WI38 (cell line): ENCODE data around the gene SLC12A5.
"Not testable (repeated sequence)": the region's sequence is repeated elsewhere in the genome, so short reads cannot be mapped to it uniquely, and the experiment has no call there.

Source experiments
- H3K4me3 ChIP-seq: 2 replicates; pipeline ENCODE4 v1.5.1; 2011; ENCODE audit warnings: low read depth, mild to moderate bottlenecking, control low read depth, low read length
- TF ChIP-seq, protein P1 (sequence below): IDR thresholded peaks from 2 replicates; pipeline ENCODE4 v1.5.1; 2012; ENCODE audit warnings: low read depth, mild to moderate bottlenecking, control low read depth, low read length

The SLC12A5 gene

DNA sequence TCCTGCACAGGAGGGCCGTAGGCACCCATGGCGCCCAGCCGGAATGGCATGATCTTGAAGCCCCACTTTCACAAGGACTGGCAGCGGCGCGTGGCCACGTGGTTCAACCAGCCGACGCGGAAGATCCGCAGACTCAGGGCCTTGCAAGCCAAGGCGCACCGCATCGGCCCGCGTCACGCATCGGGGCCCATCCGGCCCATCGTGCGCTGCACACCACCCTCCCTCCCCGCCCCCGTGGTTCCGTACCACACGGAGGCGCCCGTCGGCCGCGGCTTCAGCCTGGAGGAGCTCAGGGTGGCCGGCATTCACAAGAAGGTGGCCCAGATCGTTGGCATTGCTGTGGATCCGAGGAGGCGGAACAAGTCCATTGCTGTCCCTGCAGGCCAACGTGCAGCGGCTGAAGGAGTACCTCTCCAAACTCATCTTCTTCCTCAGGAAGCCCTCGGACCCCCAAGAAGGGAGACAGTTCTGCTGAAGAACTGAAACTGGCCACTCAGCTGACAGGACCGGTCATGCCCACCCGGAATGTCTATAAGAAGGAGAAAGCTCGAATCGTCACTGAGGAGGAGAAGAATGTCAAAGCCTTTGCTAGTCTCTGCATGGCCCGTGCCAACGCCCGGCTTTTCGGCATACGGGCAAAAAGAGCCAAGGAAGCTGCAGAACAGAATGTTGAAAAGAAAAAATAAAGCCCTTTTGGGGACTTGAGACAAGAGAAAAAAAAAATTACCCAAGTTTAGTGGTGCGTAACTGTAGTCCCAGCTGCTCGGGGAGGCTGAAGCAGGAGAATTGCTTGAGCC, 70.7 kb downstream of the SLC12A5 start:
- TF ChIP-seq, protein P1, sequence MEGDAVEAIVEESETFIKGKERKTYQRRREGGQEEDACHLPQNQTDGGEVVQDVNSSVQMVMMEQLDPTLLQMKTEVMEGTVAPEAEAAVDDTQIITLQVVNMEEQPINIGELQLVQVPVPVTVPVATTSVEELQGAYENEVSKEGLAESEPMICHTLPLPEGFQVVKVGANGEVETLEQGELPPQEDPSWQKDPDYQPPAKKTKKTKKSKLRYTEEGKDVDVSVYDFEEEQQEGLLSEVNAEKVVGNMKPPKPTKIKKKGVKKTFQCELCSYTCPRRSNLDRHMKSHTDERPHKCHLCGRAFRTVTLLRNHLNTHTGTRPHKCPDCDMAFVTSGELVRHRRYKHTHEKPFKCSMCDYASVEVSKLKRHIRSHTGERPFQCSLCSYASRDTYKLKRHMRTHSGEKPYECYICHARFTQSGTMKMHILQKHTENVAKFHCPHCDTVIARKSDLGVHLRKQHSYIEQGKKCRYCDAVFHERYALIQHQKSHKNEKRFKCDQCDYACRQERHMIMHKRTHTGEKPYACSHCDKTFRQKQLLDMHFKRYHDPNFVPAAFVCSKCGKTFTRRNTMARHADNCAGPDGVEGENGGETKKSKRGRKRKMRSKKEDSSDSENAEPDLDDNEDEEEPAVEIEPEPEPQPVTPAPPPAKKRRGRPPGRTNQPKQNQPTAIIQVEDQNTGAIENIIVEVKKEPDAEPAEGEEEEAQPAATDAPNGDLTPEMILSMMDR = no peak
- no peak overlapping the region for H3K4me3 ChIP-seq

DNA sequence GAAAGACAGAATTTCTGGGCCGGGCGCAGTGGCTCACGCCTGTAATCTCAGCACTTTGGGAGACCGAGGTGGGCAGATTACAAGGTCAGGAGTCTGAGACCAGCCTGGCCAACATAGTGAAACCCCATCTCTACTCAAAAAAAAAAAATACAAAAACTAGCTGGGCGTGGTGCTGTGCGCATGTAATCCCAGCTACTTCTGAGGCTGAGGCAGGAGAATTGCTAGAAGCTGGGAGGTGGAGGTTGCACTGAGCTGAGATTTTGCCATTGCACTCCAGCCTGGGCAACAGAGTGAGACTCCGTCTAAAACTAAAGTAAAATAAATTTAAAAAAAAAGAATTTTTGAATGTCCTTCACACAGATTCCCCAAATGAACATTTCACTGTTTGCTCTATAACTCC, 71.4 kb downstream of the SLC12A5 start:
- H3K4me3 ChIP-seq = not testable (repeated sequence)

DNA sequence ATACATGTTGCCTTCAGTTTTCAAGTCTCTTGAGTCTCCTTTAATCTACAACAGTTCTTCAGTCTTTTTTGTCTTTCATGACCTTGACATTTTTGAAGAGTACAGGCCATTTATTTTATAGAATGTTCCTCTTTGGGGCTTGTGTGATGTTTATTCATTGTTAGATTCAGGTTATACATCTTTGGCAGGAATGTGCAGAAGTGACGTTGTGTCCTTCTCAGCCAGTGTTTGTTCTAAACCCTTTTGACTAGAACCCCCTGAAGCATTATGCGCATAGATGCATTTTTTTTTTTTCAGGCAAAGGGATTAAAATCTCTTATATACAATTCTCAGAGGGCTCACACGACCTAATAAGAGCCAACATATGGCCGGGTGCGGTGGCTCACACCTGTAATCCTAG, 72.0 kb downstream of the SLC12A5 start:
- TF ChIP-seq, protein P1 = no peak

DNA sequence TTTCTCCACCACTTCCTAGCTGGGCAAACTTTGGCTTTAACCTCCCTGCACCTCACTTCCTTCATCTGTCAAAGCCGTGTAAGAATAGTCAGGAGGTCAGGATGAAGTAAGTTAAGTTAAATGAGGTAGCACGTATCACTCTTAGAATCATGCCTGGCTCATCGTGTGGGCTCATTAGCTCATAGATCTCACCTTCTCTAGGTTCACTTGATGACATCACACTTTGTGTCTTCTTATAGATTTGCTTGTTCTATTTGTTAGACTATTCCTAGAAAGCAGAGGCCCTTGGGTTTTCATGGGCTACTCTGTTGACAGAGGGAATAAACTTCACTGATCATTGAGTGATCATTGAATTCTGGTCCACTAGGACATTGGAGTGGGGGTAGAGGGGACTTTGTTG, 72.9 kb downstream of the SLC12A5 start:
- no peak overlapping the region for H3K4me3 ChIP-seq
- TF ChIP-seq, protein P1 = no peak

More for the DNA sequence above, 72.0 kb downstream of the SLC12A5 start:
- H3K4me3 ChIP-seq = no peak overlapping the region

DNA sequence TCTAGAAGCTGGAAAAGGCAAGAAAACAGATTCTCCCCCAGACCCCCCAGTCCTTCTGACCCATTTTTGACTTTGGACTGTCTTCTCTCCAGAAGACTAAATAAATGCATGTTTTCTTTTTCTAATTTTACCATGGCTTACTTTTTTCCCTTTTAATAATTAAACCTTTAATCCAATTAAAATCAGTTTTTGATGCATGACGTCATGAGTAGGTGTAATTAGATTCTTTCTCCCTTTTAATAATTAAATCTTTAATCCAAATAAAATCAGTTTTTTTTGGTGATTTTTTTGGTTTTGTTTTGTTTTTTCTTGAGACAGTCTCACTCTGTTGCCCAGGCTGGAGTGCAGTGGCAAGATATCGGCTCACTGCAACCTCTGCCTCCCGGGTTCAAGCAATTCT, 73.9 kb downstream of the SLC12A5 start:
- TF ChIP-seq, protein P1 = no peak

DNA sequence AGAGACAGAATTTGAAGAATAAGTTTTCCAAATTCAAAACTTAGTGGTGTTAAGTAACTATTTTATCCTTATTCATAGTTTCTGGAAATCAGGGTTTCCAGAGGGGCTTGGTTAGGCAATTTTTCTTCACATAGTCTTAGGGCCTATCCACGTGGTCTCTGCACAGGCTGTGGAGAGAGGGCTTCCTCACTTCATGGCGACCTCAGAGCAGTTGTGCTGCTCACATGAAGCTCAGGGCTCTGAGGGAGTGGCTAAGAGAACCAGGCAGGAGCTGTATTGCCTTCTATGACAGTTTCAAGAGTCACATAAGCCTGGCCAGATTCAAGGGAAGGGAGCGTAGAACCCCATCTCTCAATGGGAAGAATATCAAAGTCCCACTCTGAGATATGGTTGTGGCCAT, 75.2 kb downstream of the SLC12A5 start:
- no peak overlapping the region for H3K4me3 ChIP-seq
- TF ChIP-seq, protein P1 = no peak

More for the DNA sequence above, 73.9 kb downstream of the SLC12A5 start:
- H3K4me3 ChIP-seq = no peak overlapping the region

DNA sequence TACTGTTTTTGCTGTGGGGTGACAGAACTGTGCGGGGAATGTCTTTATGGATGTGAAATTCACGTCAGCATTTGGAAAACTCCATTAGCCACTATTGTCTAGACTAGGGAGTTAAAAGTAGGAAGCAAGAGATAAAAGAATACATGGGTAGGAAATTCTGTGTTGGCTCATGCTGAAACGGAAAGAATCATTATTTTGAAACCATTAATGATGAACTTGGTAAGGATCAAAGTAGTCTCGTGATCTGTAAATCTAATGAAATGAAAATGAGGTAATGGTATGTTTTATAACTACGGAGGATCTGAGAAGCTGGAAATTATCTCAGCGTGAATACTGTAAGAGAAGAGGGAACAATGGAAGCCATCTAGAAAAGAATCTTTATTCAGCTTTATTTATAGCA, 78.0 kb downstream of the SLC12A5 start:
- H3K4me3 ChIP-seq = no peak overlapping the region
- TF ChIP-seq, protein P1 = no peak

DNA sequence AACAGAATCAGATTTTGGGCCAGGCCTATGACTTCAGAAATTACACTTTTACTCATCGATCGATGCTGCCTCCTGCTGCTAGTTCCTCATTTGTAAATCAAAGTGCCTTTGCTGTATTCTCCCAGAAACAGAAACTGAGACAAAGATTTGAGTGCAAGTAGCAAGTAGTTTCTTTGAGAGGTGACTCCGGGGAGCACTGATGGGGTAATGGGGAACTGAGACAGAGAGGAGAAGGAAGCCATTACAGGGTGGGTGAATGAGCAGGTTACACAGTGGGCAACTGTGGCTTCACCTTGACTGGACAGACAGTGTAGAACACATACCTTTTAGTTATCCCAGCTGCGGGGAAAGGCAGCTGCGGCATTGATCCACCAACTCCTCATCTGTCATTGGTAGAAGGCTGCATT, 79.4 kb downstream of the SLC12A5 start:
- TF ChIP-seq, protein P1 = no peak
- H3K4me3 ChIP-seq = no peak overlapping the region
